ENCODE results near the gene CNTN4. TPM values are rescaled to one million over a fixed set of nuclear protein-coding genes. Genes with fewer than 3 reads are reported as not detected.

CNTN4 gene
- total and polyA plus RNA-seq, 2 of the 8 experiments (the other 6 are each of a cell fraction or from before 2014, with no cell fraction given): 0.41 to 2.2 TPM

- Histone ChIP-seq H3K23me2 (ENCODE audit: low read depth, low read length) (no peaks in the 10 kb centered on the region), H3K4me1 (replicated peaks in 1 of 4; ENCODE audit: control insufficient read depth in 3 of 4, insufficient read depth in 4 of 4, low read length in 3 of 4) (no peaks in the 10 kb centered on the region), H3K4me2 (ENCODE audit: insufficient read depth in 1 of 2, low read depth in 2 of 2, low read length in 2 of 2) (no peak overlapping the region), H3K4me3 (ENCODE audit: extremely low read depth in 1 of 4, insufficient read depth in 2 of 4, low read depth in 3 of 4, low read length in 4 of 4) (no peak overlapping the region), H2AFZ (ENCODE audit: low read length) (no peak overlapping the region), H4K8ac (ENCODE audit: extremely low read depth, insufficient read depth, low read length) (no peak overlapping the region), H3K18ac (ENCODE audit: extremely low read depth, low read length) (no peak overlapping the region), H2AK5ac (ENCODE audit: low read depth, low read length) (no peak overlapping the region), H3K14ac (ENCODE audit: insufficient read length) (no peak overlapping the region), H4K91ac (replicated peaks; ENCODE audit: insufficient read length, low read length) (no peak overlapping the region), H4K20me1 (replicated peaks in 1 of 2; ENCODE audit: control insufficient read depth in 1 of 2, insufficient read depth in 2 of 2, low read length in 2 of 2) (no peaks in the 10 kb centered on the region), H3K4ac (replicated peaks; ENCODE audit: insufficient read length, low read depth, low read length) (no peak overlapping the region), H2BK120ac (replicated peaks; ENCODE audit: low read depth, low read length) (no peak overlapping the region), H2BK5ac (ENCODE audit: low read depth, low read length) (no peak overlapping the region), H4K5ac (ENCODE audit: insufficient read length, low read depth, low read length) (no peak overlapping the region), H2BK20ac (ENCODE audit: low read length) (no peak overlapping the region), H3K27ac (ENCODE audit: low read depth, low read length) (no peak overlapping the region), H3K23ac (ENCODE audit: insufficient read length) (no peak overlapping the region), H3K79me2 (ENCODE audit: control insufficient read depth in 1 of 2, insufficient read depth in 2 of 2, low read length in 2 of 2) (no peaks in the 10 kb centered on the region), H3K9me3 (ENCODE audit: insufficient read depth in 2 of 2, low read depth in 1 of 2, low read length in 1 of 2) (peaks cover 0 to 3% of the 10 kb centered on the region in 2 experiments; a peak in 1 of 4 replicates), H2BK12ac (ENCODE audit: low read depth, low read length) (no peak overlapping the region), H3K9ac (replicated peaks in 1 of 4; ENCODE audit: extremely low read depth in 1 of 4, low read depth in 3 of 4, low read length in 3 of 4) (no peak overlapping the region), H3K36me3 (ENCODE audit: control insufficient read depth in 2 of 4, insufficient read depth in 4 of 4, low read length in 3 of 4) (no peaks in the 10 kb centered on the region), H3K27me3 (replicated peaks in 1 of 4; ENCODE audit: control insufficient read depth in 3 of 4, extremely low read depth in 1 of 4, insufficient read depth in 3 of 4, low read length in 3 of 4) (no peaks in the 10 kb centered on the region), H3K56ac (replicated peaks; ENCODE audit: insufficient read length, low read depth, low read length) (no peak overlapping the region), H3K79me1 (ENCODE audit: low read depth, low read length) (no peaks in the 10 kb centered on the region), H2BK15ac (ENCODE audit: low read length) (no peak overlapping the region)
- no peak for TF ChIP-seq ATF2 (IDR thresholded peaks at IDR 0.05; ENCODE audit: low read length)
- no peak for TF ChIP-seq CREB1 (IDR thresholded peaks at IDR 0.05)
- no peak for TF ChIP-seq MAFK (IDR thresholded peaks at IDR 0.05; ENCODE audit: low read depth, low read length)
- no peak for TF ChIP-seq RXRA (IDR thresholded peaks at IDR 0.05; ENCODE audit: insufficient read depth, low read depth, low read length)
- TF ChIP-seq JUN (IDR thresholded peaks at IDR 0.05; ENCODE audit: low read depth, low read length): no peak
- no peak for TF ChIP-seq BCL11A (IDR thresholded peaks at IDR 0.05; ENCODE audit: low read depth in 2 of 2, low read length in 2 of 2)
- DNase-seq (ENCODE audit: low read depth in 1 of 2, low spot score in 2 of 2) (no peak), FAIRE-seq (no peak)
- WGBS, 2 experiments (ENCODE audit: extremely low coverage in 1 of 2, insufficient coverage in 1 of 2, insufficient read length in 1 of 2, insufficient replicate concordance in 2 of 2, low coverage in 1 of 2, low lambda C conversion rate in 2 of 2, missing lambda C conversion rate in 1 of 2): 93% methylated on average over 4 of the region's 4 CpGs; no CpG with 5 or more reads in 1 of the 2 experiments
- ChIA-PET POLR2A (ENCODE audit: partially characterized antibody) (no interaction called here), CTCF (ENCODE audit: partially characterized antibody) (interaction anchor here (0.6 to 1.2 kb wide), 2 partner anchors 14 to 63 kb away, joined by 3 to 5 read pairs; no protein-coding TSS in a partner anchor)
Measured at GRCh38 chr3:2218375-2218774, 119.7 kb downstream of the CNTN4 start.
